Natural killer cell (primary cell): Measurements from ENCODE around the gene TNS3. TPM values are rescaled to one million over a fixed set of nuclear protein-coding genes. Genes with fewer than 3 reads are reported as not detected.

Source experiments
- ATAC-seq, 3 donors: fragments of 150-1000 bp in 2 of 3; fragments of 200-7000 bp in 1 of 3; cut with Tn5 transposase; 1 replicate in 1 of 3; 2 replicates in 2 of 3; pipeline ENCODE4 v1.10.0; 2021; ENCODE audit warnings: mild to moderate bottlenecking in 2 of 3, moderate library complexity in 2 of 3
- DNase-seq, 2 donors: peaks; one replicate each; pipeline versions ENCODE4 v3.0.0 to v3.0.0-alpha.2; 2013 to 2021; ENCODE audit warnings: mixed read lengths in 1 of 2
- H3K27ac ChIP-seq: one replicate; pipeline ENCODE4 v1.5.1; 2013; ENCODE audit warnings: mild to moderate bottlenecking, low read length
- H3K27me3 ChIP-seq: one replicate; pipeline ENCODE4 v1.6.1; 2013; ENCODE audit warnings: low read length; ENCODE audit not compliant: control insufficient read depth, insufficient read depth
- H3K36me3 ChIP-seq: one replicate; pipeline ENCODE4 v1.6.1; 2013; ENCODE audit warnings: low read length; ENCODE audit not compliant: control insufficient read depth, insufficient read depth
- H3K4me1 ChIP-seq: one replicate; pipeline ENCODE4 v1.6.1; 2013; ENCODE audit warnings: low read length; ENCODE audit not compliant: control insufficient read depth, insufficient read depth
- H3K4me3 ChIP-seq: one replicate; pipeline ENCODE4 v1.5.1; 2013; ENCODE audit warnings: low read length
- H3K9me3 ChIP-seq: one replicate; pipeline ENCODE4 v1.6.1; 2013; ENCODE audit warnings: low read length; ENCODE audit not compliant: control insufficient read depth, insufficient read depth
- H3K27ac Mint-ChIP-seq, 2 donors: one replicate each; pipeline ENCODE4 v1.8.0; 2022; ENCODE audit warnings: mild to moderate bottlenecking in 2 of 2, mixed read lengths in 2 of 2, moderate library complexity in 1 of 2
- H3K27me3 Mint-ChIP-seq, 2 donors: one replicate each; pipeline ENCODE4 v1.8.0; 2022; ENCODE audit warnings: low read depth in 2 of 2, mixed read lengths in 2 of 2
- H3K36me3 Mint-ChIP-seq: one replicate; pipeline ENCODE4 v1.8.0; 2022; ENCODE audit warnings: mixed read lengths
- H3K4me1 Mint-ChIP-seq, 2 donors: one replicate each; pipeline ENCODE4 v1.8.0; 2022; ENCODE audit warnings: mixed read lengths in 2 of 2
- H3K4me3 Mint-ChIP-seq: one replicate; pipeline ENCODE4 v1.8.0; 2022; ENCODE audit warnings: mild to moderate bottlenecking, moderate library complexity, mixed read lengths
- H3K9me3 Mint-ChIP-seq, 2 donors: one replicate each; pipeline ENCODE4 v1.8.0; 2022; ENCODE audit warnings: mixed read lengths in 2 of 2
- WGBS: methylation state at CpG from one replicate; pipeline ENCODE4 v1.1.7; 2013; ENCODE audit warnings: missing lambda C conversion rate; ENCODE audit not compliant: insufficient coverage; 5-methylcytosine and 5-hydroxymethylcytosine counted together
- intact Hi-C: fragments of 100-400 bp; cut with micrococcal nuclease; formaldehyde crosslinking; loops from one replicate; pipeline ENCODE4 v1.14.2; 2022
- total RNA-seq, 4 donors: library from RNA; stranded (reverse); fragments of 120-200 nt in 1 of 4; gene quantifications; one replicate each; pipeline versions ENCODE4 v1.2.3 to v1.2.4, GENCODE V29; 2013 to 2022
- TF ChIP-seq, protein P1 (sequence below): fragments of 200-600 bp; IDR thresholded peaks from one replicate; pipeline ENCODE4 v1.8.0; 2022; ENCODE audit warnings: antibody characterized with exemption

Gene TNS3
- total RNA-seq, 3 donors from 2014 or later (not counting 1 experiment from before 2014, with no cell fraction given): 1.6 to 3.5 (median 2.9) TPM

DNA sequence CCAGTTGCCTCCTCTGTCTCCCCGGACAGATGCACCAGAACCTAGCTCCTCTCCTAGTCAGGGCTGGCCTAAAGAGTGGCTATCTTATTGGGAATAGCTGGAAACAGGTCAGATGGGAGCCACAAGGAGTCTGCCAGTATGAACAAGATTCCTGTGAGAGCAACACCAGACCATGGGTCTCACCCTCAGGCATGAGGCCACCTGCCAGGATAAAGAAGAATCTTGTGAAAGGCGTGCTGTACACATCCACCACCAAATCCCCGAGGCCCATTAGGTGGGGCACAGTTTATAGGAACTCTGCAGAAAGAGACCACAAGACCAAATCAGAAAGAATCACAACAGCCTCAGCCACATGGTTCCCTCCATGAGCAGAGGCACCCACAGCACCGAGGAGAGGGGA is 325.9 kb downstream of the TNS3 start:
- Mint-ChIP-seq H3K9me3 (no peaks in the 10 kb centered on the region), H3K4me3 (peak overlapping the region; percentile 22), H3K4me1 (peaks cover 10 to 11% of the 10 kb centered on the region in 2 donors), H3K27me3 (peaks cover 0 to 10% of the 10 kb centered on the region in 2 donors), H3K27ac (no peak overlapping the region), H3K36me3 (no peaks in the 10 kb centered on the region)
- 10% methylated on average over 1 of the region's 4 CpGs for WGBS
- intact Hi-C loops: no loop called here
- no peak overlapping the region for H3K4me3 ChIP-seq
- peaks cover 17% of the 10 kb centered on the region for H3K4me1 ChIP-seq
- TF ChIP-seq, protein P1, sequence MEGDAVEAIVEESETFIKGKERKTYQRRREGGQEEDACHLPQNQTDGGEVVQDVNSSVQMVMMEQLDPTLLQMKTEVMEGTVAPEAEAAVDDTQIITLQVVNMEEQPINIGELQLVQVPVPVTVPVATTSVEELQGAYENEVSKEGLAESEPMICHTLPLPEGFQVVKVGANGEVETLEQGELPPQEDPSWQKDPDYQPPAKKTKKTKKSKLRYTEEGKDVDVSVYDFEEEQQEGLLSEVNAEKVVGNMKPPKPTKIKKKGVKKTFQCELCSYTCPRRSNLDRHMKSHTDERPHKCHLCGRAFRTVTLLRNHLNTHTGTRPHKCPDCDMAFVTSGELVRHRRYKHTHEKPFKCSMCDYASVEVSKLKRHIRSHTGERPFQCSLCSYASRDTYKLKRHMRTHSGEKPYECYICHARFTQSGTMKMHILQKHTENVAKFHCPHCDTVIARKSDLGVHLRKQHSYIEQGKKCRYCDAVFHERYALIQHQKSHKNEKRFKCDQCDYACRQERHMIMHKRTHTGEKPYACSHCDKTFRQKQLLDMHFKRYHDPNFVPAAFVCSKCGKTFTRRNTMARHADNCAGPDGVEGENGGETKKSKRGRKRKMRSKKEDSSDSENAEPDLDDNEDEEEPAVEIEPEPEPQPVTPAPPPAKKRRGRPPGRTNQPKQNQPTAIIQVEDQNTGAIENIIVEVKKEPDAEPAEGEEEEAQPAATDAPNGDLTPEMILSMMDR: no peak
- no peak overlapping the region for H3K27ac ChIP-seq
- DNase-seq: no peak
- no peaks in the 10 kb centered on the region for H3K9me3 ChIP-seq
- H3K27me3 ChIP-seq: no peaks in the 10 kb centered on the region
- ATAC-seq: no peak
- no peaks in the 10 kb centered on the region for H3K36me3 ChIP-seq

DNA sequence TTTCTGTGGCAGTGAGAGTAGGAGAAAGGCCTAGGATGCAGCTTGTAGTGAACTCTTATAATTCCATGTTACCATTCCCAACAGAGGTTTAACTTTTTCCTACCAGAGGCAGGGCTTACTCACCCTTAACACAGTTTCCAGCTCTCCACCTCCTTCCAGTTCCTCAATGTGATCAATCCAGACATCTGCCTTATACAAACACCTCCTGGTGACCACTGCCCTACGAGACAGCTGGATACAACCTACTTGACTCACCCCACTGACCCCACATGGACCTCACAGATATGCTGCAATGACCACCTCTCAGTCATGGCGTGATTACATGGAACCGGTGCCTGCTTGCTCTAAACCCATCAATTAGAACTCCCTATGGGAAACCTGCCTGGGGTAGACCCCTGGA is 326.5 kb downstream of the TNS3 start:
- DNase-seq (no peak), ATAC-seq (no peak)
- TF ChIP-seq, protein P1: no peak
- intact Hi-C loops: no loop called here
- Histone ChIP-seq H3K27me3 (no peaks in the 10 kb centered on the region), H3K9me3 (no peaks in the 10 kb centered on the region), H3K4me3 (no peak overlapping the region), H3K36me3 (no peaks in the 10 kb centered on the region), H3K27ac (no peak overlapping the region), H3K4me1 (peaks cover 17% of the 10 kb centered on the region)
- Mint-ChIP-seq H3K27me3 (peaks cover 0 to 10% of the 10 kb centered on the region in 2 donors), H3K4me3 (peak overlapping the region; percentile 22), H3K4me1 (peaks cover 10 to 11% of the 10 kb centered on the region in 2 donors), H3K36me3 (no peaks in the 10 kb centered on the region), H3K27ac (no peak overlapping the region), H3K9me3 (no peaks in the 10 kb centered on the region)
- 95% methylated on average over 3 of the region's 3 CpGs for WGBS

DNA sequence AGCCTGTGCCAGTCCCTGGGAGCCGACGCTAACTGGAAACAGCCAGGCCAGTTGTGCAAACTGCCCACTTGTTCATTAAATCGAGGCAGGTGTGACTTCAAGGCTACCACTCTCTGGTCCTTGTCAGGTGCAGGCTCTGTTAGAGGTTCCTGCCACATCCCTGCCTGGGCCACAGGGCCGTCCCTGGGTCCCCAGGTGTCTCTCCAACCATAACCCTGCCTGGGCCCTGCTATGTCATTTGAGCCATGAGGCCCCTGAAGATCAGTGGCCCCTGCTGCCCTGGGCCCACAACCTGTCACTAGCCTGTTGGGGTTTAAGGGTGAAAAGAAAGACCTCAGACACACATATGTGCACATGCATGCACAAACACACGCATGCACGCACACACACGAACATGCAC is 326.9 kb downstream of the TNS3 start:
- TF ChIP-seq, protein P1: no peak
- Mint-ChIP-seq H3K4me3 (peak overlapping the region; percentile 80), H3K36me3 (no peaks in the 10 kb centered on the region), H3K4me1 (peaks cover 10 to 11% of the 10 kb centered on the region in 2 donors), H3K9me3 (no peaks in the 10 kb centered on the region), H3K27ac (no peak overlapping the region), H3K27me3 (peaks cover 0 to 7% of the 10 kb centered on the region in 2 donors)
- intact Hi-C loops: no loop called here
- H3K36me3 ChIP-seq: no peaks in the 10 kb centered on the region
- H3K4me3 ChIP-seq: no peak overlapping the region
- DNase-seq: no peak
- H3K27me3 ChIP-seq: no peaks in the 10 kb centered on the region
- no peaks in the 10 kb centered on the region for H3K9me3 ChIP-seq
- 88% methylated on average over 7 of the region's 7 CpGs for WGBS
- no peak overlapping the region for H3K27ac ChIP-seq
- peaks cover 17% of the 10 kb centered on the region for H3K4me1 ChIP-seq
- ATAC-seq: no peak
